ENCODE results near the gene LGALS8.

LGALS8 gene

DNA sequence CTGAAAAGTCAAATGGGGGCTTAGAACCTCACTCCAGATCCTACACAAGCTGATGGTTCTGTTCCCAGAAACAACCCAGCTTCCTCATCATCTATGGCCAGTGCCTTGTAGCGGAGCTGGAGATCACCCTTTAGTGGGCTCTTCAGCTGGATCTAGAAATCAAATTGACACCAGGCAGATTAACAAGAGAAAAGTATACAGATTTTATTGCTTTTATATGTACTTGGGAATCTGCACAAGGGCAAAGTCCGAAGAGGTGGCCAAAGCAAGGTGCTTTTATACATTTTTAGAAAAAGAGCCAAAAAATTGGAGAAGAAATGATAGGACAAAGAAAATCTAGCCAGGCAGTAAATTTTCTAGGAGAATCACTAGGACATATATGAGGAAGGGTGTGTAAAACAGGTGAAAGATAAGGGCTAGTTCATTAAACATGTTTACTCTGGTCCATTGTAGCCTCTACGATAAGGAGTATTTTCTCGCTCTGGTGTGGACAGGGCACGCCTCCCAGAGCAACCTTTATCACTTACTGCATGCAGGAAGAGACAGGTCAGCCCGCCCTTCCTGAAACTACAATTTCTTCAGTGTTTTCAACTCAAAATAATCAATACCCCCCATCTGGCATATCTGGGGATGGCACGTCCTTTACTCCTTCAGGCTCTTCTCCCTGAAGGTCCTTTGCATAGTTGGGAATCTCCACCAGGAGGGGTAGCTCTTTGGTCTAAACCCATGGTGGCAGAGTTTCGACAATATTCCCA is 14.0 kb upstream of the LGALS8 start:
- no peak for DNase-seq

- DNase-seq, result no peak
Measured at GRCh38 chr1:236511735-236512418, 11.9 kb upstream of the LGALS8 start.

GRCh38 chr1:236514703-236515442 is 8.9 kb upstream of the LGALS8 start:
- no peak for DNase-seq

DNA sequence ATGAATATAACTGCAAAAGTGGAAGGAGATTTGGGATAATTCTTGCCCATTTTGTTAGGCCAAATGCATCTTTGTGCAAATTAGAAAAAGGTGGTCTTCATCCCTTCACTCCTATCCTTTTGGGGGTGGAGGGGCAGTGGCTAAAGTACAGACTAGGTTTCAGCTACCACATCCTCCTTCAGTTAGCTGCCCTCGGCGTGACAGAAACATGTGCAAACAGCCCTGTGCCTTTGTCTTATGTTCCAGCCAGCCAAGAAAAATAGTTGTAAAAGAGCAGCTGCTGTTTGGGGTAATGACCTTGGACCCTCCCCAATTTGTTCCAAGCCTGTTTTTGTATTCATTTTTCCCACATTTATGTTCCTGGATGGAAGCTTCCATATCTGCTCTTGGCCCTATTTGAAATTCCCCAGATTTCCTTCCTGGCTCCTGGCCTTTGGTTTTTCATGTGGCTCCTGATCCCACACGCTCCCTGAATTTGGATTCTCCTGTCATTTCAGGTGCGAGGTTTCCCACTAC is 8.3 kb upstream of the LGALS8 start:
- no peak for DNase-seq

DNA sequence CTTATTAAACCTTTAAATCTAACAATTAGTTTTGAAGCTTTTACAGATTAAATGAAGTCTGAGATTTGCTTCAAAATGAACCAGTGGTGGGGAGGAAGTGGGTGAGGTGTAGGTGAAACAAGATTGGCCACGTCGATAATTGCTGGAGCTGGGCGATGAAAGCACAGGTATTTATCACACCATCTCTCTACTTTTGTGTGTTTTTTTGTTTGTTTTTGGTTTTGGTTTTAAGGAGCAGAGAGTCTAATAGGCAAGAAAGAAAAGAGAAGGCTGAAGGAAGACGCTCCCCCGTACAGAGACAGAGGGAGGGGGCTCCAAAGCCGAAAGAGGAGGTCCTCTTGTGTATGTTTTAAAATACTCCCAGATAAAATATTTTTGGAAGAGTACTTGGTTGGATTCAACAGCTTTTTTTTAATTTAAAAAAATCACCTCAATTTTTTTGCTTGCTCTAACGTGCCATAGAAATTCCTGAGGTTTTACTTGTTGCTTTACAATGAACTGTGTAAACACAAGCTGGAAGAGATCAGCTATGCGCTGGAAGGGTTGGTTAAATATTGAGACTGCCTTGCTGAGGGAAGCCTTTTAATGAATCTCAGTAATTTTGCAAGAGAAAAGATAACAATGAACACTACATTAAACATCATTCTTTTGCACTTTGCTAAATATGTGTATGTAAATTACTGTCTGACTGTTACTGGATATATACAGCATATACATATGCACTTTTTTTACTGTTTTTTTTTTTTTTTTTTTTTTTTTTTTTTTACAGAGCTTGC is 6.7 kb upstream of the LGALS8 start:
- peak; percentile 78 for DNase-seq

DNA sequence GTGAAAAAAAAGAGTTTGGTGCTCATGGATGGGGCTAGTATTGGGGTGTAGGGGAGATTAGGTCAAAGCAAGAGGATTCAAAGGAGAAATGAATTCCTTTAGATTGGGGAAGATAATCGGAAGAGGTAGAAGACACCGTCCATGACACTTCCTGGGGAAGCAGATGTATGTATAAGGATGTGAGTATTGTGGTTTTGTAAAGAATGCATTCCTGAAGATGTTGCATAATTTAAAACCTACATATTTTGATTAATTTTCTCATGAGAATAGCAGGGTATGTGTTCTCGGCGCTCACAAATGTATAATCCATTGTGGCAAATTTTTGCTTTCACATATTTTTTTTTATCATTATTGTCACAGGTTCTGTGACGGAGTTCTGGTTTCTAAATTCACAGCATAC is 5.5 kb upstream of the LGALS8 start:
- no peak for DNase-seq

- no peak for DNase-seq
Measured at GRCh38 chr1:236520445-236521005, 3.3 kb upstream of the LGALS8 start.

GRCh38 chr1:236522937-236523703 is 662 bp upstream of the LGALS8 start:
- DNase-seq, result no peak

DNA sequence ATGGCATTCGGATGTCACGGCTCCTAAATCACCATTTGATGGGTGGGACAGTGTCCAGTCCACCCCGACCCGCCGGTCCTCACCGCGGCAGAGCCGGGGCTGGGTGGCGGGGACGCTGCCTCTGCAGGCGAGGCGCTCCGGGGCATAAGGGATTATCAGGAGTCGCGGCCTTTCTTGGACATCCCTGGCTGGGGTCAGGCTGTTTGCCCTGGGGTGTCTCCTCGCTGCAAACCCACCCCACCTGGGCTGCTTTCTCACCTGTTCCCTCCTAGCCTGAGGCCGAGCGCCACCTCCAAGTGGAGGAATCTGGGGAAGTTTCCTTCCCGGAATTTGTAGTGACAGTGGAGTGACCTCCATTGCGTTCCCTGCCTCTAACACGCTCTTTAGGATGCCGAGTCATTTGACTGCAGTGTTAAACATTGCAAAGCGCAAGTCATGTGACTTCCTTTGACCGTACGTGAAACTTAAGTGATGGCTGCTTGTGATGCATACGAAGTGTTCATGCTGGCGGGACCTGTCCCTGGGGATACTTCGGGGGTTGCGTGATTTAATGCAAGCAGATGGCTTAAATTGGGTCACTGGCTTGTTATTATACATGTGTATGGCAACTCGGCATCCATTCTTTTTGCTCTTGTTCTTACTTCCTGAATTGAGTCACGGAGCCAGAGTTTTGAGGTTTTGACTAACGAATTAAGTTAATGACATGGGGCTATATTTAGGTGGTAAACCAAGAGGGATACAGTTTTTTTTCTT is 536 bp downstream of the LGALS8 start:
- DNase-seq, result peak; percentile 84

- no peak for DNase-seq
Measured at GRCh38 chr1:236524895-236525184, 1.1 kb downstream of the LGALS8 start.

- DNase-seq, result no peak
Measured at GRCh38 chr1:236526079-236526478, 2.3 kb downstream of the LGALS8 start.

GRCh38 chr1:236530286-236530685 is 6.5 kb downstream of the LGALS8 start:
- DNase-seq, result no peak

DNA sequence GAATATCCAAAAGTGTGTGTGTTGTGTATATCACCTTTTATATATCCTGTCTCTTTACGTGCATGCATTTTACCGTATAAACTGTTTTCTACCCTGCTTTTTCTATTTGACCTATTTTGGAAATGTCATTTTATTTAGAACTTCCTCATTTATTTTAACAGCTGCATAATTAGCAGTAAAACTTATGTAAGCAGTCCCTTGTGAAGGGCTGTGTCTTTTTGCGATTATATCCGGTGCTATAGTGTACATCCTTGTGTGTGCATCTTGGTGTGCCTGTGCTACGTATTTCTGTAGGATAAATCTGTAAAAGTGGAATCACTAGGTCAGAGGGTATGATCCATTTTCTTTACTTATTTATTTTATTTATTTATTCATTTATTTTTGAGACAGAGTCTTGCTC is 7.2 kb downstream of the LGALS8 start:
- DNase-seq, result no peak

- no peak for DNase-seq
Measured at GRCh38 chr1:236532850-236533249, 9.1 kb downstream of the LGALS8 start.

- DNase-seq, result peak; percentile 80
Measured at GRCh38 chr1:236534151-236534651, 10.4 kb downstream of the LGALS8 start.

DNA sequence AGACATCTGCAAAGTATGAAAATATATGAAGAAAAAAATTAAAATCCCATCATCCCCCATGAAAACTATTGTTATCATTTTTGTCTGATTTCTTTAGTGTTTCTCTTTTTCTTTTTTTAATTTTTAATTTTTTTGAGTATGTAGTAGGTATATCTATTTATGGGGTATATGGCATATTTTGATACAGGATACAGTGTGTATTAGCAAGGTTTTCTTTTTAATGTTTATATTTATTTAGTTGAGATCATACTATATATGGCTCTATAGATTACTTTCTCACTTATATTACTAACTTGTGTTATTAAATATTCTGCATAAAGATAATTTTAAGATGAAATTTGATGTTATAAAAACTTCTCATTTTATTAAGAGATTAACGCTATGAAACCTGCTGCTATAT is 11.4 kb downstream of the LGALS8 start:
- DNase-seq, result no peak

DNA sequence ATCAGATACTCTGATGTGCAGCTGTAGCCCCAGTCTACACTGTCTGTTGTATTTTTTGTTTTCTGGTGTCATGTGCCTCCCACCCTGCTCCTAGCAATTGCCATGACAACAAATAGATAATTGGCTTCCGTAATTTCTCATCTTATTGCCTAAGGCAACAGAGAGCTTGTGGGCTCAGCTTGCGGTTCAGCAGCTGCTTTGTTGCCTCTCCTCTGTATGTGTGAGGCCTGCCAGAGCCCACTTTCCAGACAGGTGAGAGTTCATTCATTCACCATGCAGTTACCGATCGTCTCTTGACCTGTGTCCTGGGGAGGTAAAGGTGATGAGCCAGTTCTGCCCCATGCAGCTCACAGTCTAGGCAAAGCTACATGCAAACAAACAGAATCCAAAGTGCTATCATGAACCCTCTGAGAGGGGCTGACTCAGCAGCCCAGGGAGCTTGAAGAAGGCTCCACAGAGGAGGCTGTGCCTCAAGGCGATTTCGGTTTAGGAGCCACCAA is 11.9 kb downstream of the LGALS8 start:
- DNase-seq, result no peak

DNA sequence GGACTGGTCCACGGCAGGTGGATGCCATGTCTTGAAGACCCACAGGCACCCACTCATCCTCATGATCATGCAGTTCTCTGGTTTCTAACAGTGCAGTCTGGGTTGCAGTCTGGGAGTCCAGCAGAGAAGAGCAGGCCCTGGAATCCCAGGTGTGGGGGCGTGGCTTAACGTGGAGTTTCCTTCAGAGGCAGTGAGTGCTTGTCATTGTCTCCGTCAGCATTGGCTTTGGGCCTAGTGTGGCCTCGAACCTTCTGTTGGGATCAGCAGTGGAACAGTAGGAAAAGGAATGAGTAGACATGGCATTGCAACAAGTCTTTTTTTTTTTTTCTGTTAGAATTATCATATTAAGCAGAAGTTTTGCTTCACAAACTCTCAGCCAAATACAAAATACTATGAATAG is 12.8 kb downstream of the LGALS8 start:
- no peak for DNase-seq

DNA sequence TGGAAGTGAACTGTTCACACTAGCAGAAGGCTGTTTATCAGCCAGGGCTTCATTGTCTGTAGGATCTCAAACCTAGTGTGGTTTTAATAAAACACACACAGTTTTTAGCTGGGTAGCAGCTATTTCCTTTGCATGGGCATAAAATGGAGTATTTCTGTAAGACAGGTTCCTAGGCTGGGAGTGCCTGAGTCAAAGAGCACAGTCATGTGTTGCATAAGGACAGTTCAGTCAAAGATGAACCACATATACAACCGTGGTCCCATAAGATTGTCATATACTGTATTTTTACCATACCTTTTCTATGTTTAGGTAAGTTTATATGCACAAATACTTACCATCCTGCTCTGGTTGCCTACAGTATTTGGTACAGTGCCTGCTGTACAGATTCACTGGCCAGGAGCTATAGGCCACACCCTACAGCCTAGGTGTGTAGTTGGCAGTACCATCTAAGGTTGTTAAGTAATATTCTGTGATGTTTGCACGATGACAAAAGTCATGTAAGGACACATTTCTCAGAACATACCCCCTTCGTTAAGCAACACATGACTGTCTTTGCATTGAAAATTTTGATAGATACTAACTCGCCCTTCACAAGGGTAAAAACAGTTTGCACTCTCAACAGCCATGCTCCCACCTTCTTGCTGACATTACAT is 17.2 kb downstream of the LGALS8 start:
- DNase-seq, result no peak

- no peak for DNase-seq
Measured at GRCh38 chr1:236541710-236542109, 17.9 kb downstream of the LGALS8 start.

All from activated effector memory CD4-positive, alpha-beta T cell treated with anti-CD3 and anti-CD28 coated beads, Interleukin-2, amount 50 U/mL, for 16 hours (primary cell).